Activated T-cell treated with anti-CD3 and anti-CD28 coated beads for 4 hours (primary cell): Measurements from ENCODE around the gene CHRD.
"Not testable (repeated sequence)": the region's sequence is repeated elsewhere in the genome, so short reads cannot be mapped to it uniquely, and the experiment has no call there.

Experiments
- DNase-seq: peaks from one replicate; pipeline ENCODE4 v3.0.0-alpha.2; 2020

The CHRD gene

DNA sequence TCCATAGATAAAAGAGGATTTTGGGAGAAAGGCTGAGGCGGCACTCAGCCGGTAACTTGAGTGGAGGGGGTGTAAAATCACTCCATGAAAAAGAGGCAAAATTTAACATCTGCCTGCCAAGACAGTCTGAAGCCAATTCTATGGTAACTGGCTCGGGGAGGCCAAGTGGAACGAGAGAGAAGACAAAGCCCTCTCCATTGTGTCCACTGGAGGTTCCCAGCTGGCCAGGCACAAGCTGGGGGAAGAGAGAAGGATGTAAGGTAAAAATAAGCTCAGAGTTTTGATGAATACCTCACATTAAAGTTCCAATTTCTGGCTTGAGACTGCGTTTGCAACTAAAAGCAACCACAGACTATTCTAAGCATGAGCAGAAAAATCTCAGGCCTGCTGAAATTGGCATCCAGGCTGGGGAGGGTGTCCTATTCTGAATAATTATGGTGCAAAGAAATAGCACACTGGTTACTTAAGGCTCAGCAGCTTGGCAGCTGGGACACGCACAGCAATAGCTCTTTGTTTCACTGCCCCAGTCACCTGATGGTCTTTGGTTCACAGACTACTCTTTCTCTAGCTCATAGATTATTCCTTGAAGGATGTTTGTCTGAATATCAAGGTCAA, 48.8 kb downstream of the CHRD start:
- DNase-seq = no peak

GRCh38 chr3:184429786-184430185, 49.9 kb downstream of the CHRD start:
- DNase-seq = no peak

- no peak for DNase-seq
These were observed 51.1 kb downstream of the CHRD start for GRCh38 chr3:184430940-184431339.

GRCh38 chr3:184433178-184433577, 53.3 kb downstream of the CHRD start:
- DNase-seq = not testable (repeated sequence)

- DNase-seq = no peak
These were observed 59.2 kb downstream of the CHRD start for GRCh38 chr3:184439096-184439495.
